Transverse colon (tissue), 4 donors: ENCODE measurements around the gene PCSK7. TPM values are rescaled to one million over a fixed set of nuclear protein-coding genes. Genes with fewer than 3 reads are reported as not detected.
"Not testable (repeated sequence)": the region's sequence is repeated elsewhere in the genome, so short reads cannot be mapped to it uniquely, and the experiment has no call there.

Experiments
- DNase-seq: peaks from one replicate; pipeline ENCODE4 v3.0.0-alpha.2; 2019
- H3K27ac ChIP-seq, 4 donors: fragments of 200-600 bp; sonication (generic); 2 replicates each; pipeline ENCODE4 v1.5.1; 2016 to 2018; ENCODE audit warnings: inconsistent platforms in 4 of 4
- H3K27me3 ChIP-seq: fragments of 200-600 bp; sonication (generic); 2 replicates; pipeline ENCODE4 v1.5.1; 2017; ENCODE audit warnings: inconsistent platforms
- H3K36me3 ChIP-seq, 4 donors: fragments of 200-600 bp; sonication (generic); 2 replicates each; pipeline ENCODE4 v1.5.1; 2017 to 2019; ENCODE audit warnings: inconsistent platforms in 4 of 4
- H3K4me1 ChIP-seq, 4 donors: fragments of 200-600 bp; sonication (generic); 2 replicates each; pipeline ENCODE4 v1.5.1; 2017 to 2020; ENCODE audit warnings: inconsistent platforms in 4 of 4
- H3K4me3 ChIP-seq, 4 donors: fragments of 200-600 bp; sonication (generic); 1 replicate in 1 of 4; 2 replicates in 3 of 4; pipeline versions ENCODE4 v1.5.1 to v1.6.1; 2017 to 2019; ENCODE audit warnings: inconsistent platforms in 4 of 4
- H3K9me3 ChIP-seq, 2 donors: fragments of 200-600 bp; sonication (generic); 2 replicates each; pipeline ENCODE4 v1.5.1; 2017 to 2019; ENCODE audit warnings: inconsistent platforms in 2 of 2
- POLR2A ChIP-seq: fragments of 450-650 bp; IDR thresholded peaks from one replicate; pipeline ENCODE4 v1.6.1; 2016; ENCODE audit warnings: antibody characterized with exemption, mild to moderate bottlenecking, moderate library complexity
- POLR2AphosphoS5 ChIP-seq, 3 donors: sonication (generic); formaldehyde crosslinking; IDR thresholded peaks; one replicate each; pipeline ENCODE4 v1.6.1; 2016; ENCODE audit warnings: antibody characterized with exemption in 3 of 3
- WGBS, 2 donors: methylation state at CpG; one replicate each; pipeline ENCODE4 v1.1.5; 2018; ENCODE audit warnings: low coverage in 1 of 2; 5-methylcytosine and 5-hydroxymethylcytosine counted together
- in situ Hi-C, 4 donors: fragments of 200-750 bp; cut with MboI; loops; one replicate each; pipeline versions ENCODE4 v1.15.0 to v1.15.1; 2017; ENCODE audit warnings: low sequenced_read_pairs in 3 of 4, low pct_ligation_motif_present in 1 of 4, low pct_unique_long_range_greater_than_20kb in 1 of 4
- intact Hi-C: fragments of 100-400 bp; cut with DNase I; formaldehyde crosslinking; loops from one replicate; pipeline ENCODE4 v1.15.1; 2023; ENCODE audit warnings: low total_unique reads
- total RNA-seq, 4 donors: library from RNA; depleted of rRNA; stranded (reverse); fragments of >200 nt; gene quantifications; one replicate each; pipeline ENCODE4 v1.1.0, GENCODE V29; 2016
- TF ChIP-seq, protein P1 (sequence below), 5 experiments: fragments of 200-600 bp in 3 of 5; fragments of 450-650 bp in 2 of 5; sonication (generic) in 3 of 5; IDR thresholded peaks; 1 replicate in 2 of 5; 2 replicates in 3 of 5; pipeline ENCODE4 v1.5.1; 2016 to 2017; ENCODE audit warnings: antibody characterized with exemption in 5 of 5, inconsistent platforms in 3 of 5, mild to moderate bottlenecking in 2 of 5, moderate library complexity in 1 of 5

PCSK7 gene
- total RNA-seq, 4 donors from 2014 or later, result 182 to 432 (median 204) TPM

DNA sequence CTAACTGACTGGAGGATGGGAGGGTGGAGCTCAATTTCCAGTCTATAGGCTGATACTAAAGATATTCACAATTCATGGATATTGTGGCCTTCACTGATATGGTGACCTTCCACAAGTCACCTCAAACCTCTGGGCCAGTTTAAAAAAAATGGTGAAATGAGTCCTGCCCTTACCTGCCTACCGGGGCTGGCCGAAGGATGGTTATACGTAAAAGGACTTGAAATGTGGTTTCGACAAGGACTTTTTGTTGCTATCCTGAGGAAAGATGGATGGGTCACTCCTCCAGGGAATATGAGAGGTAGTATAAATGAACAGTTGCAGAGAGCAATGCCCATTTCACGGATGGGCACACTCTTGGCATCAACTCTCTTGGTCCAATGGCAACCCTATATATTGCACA is 24.4 kb downstream of the PCSK7 start:
- H3K27ac ChIP-seq, in situ Hi-C loops: not testable (repeated sequence)

GRCh38 chr11:117206859-117207258 is 25.0 kb downstream of the PCSK7 start:
- H3K27me3 ChIP-seq, DNase-seq, H3K4me3 ChIP-seq, H3K27ac ChIP-seq, H3K9me3 ChIP-seq, in situ Hi-C loops, H3K36me3 ChIP-seq: not testable (repeated sequence)
- WGBS, 2 donors, result no CpG with 5 or more reads among the region's 11 CpGs
- peaks cover 0 to 23% (median 0%) of the 10 kb centered on the region in 4 donors for H3K4me1 ChIP-seq
- TF ChIP-seq POLR2AphosphoS5 (IDR thresholded peaks at IDR 0.05), result peak in 1 of 3 donors; percentile 28
- intact Hi-C loops, result loop anchor here (5.0 kb wide), 1 partner anchor 75 kb away; no protein-coding TSS in a partner anchor

More for the DNA sequence above, 24.4 kb downstream of the PCSK7 start:
- H3K4me3 ChIP-seq, H3K27me3 ChIP-seq, H3K36me3 ChIP-seq, H3K9me3 ChIP-seq, DNase-seq: not testable (repeated sequence)
- TF ChIP-seq POLR2AphosphoS5 (IDR thresholded peaks at IDR 0.05), result peak in 1 of 3 donors; percentile 26
- intact Hi-C loops, result loop anchor here (5.0 kb wide), 1 partner anchor 75 kb away; no protein-coding TSS in a partner anchor
- 70 to 88% methylated on average over 5 of the region's 5 CpGs for WGBS, 2 donors
- H3K4me1 ChIP-seq, result peaks cover 0 to 22% (median 0%) of the 10 kb centered on the region in 4 donors

DNA sequence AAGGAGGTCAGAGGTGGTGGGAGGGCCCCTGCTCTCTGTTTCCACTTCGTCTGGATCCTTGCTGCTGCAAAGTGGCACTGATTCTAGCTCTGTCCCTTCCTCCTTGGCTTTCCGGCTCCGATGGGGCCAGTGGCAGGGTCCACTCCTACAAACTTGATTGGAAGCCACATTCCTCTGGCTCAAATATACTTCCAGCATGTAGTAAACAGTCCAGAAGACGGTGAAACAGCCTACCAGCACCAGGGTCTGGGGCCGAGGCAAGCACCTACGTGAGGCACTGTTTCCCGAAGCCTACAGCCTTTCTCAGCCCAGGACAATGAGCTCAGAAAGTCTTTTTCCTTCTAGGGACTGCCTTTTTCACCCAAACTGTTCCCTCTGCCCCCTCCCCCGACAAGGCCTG is 25.8 kb downstream of the PCSK7 start:
- DNase-seq, H3K27me3 ChIP-seq, H3K9me3 ChIP-seq, H3K36me3 ChIP-seq, H3K4me3 ChIP-seq, in situ Hi-C loops: not testable (repeated sequence)
- 80% methylated on average over 7 of the region's 8 CpGs; no CpG with 5 or more reads in 1 of the 2 donors for WGBS, 2 donors
- Histone ChIP-seq H3K27ac (peak overlapping the region; percentile 52 to 79 (median 62)), H3K4me1 (peaks cover 0 to 29% (median 0%) of the 10 kb centered on the region in 4 donors)
- TF ChIP-seq POLR2AphosphoS5 (IDR thresholded peaks at IDR 0.05), result peak in 2 of 3 donors; percentile 37 to 65
- intact Hi-C loops, result loop anchor here (5.0 kb wide), 1 partner anchor 74 kb away; no protein-coding TSS in a partner anchor

- no peak overlapping the region for H3K4me3 ChIP-seq
- peaks cover 0 to 29% (median 0%) of the 10 kb centered on the region in 4 donors for H3K4me1 ChIP-seq
- no peaks in the 10 kb centered on the region for H3K27me3 ChIP-seq
- intact Hi-C loops (loop anchor here (5.0 kb wide), 1 partner anchor 73 kb away; no protein-coding TSS in a partner anchor), in situ Hi-C loops (no loop called here)
- DNase-seq, result no peak
- WGBS, 2 donors, result 68 to 80% methylated on average over 2 to 11 of the region's 11 CpGs
- peaks cover 0 to 10% (median 0%) of the 10 kb centered on the region in 4 donors for H3K36me3 ChIP-seq
- TF ChIP-seq POLR2AphosphoS5 (IDR thresholded peaks at IDR 0.05), result peak in 2 of 3 donors; percentile 51 to 65
- TF ChIP-seq, protein P1, sequence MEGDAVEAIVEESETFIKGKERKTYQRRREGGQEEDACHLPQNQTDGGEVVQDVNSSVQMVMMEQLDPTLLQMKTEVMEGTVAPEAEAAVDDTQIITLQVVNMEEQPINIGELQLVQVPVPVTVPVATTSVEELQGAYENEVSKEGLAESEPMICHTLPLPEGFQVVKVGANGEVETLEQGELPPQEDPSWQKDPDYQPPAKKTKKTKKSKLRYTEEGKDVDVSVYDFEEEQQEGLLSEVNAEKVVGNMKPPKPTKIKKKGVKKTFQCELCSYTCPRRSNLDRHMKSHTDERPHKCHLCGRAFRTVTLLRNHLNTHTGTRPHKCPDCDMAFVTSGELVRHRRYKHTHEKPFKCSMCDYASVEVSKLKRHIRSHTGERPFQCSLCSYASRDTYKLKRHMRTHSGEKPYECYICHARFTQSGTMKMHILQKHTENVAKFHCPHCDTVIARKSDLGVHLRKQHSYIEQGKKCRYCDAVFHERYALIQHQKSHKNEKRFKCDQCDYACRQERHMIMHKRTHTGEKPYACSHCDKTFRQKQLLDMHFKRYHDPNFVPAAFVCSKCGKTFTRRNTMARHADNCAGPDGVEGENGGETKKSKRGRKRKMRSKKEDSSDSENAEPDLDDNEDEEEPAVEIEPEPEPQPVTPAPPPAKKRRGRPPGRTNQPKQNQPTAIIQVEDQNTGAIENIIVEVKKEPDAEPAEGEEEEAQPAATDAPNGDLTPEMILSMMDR (IDR thresholded peaks at IDR 0.05), result no peak
- peak overlapping the region; percentile 84 to 96 (median 88) for H3K27ac ChIP-seq
- no peaks in the 10 kb centered on the region for H3K9me3 ChIP-seq
Observed at GRCh38 chr11:117205211-117205818, 26.6 kb downstream of the PCSK7 start.

GRCh38 chr11:117204283-117205080 is 27.4 kb downstream of the PCSK7 start:
- H3K4me1 ChIP-seq, result peaks cover 0 to 29% (median 0%) of the 10 kb centered on the region in 4 donors
- WGBS, 2 donors, result 70 to 100% methylated on average over 1 to 15 of the region's 17 CpGs
- H3K4me3 ChIP-seq, result peak overlapping the region in 2 of 4 donors; percentile 43 to 47
- H3K27me3 ChIP-seq, result no peaks in the 10 kb centered on the region
- DNase-seq, result no peak
- intact Hi-C loops (loop anchor here (5.0 kb wide), 1 partner anchor 72 kb away; no protein-coding TSS in a partner anchor), in situ Hi-C loops (no loop called here)
- peaks cover 0 to 10% (median 0%) of the 10 kb centered on the region in 4 donors for H3K36me3 ChIP-seq
- H3K27ac ChIP-seq, result peak overlapping the region; percentile 84 to 96 (median 88)
- no peaks in the 10 kb centered on the region for H3K9me3 ChIP-seq
- TF ChIP-seq, protein P1 (IDR thresholded peaks at IDR 0.05), result no peak
- TF ChIP-seq POLR2AphosphoS5 (IDR thresholded peaks at IDR 0.05) (peak in 2 of 3 donors; percentile 20 to 35), POLR2A (no peak)
